Fibroblast of the conjunctiva (primary cell): ENCODE measurements around the gene RGMA.
"Not testable (repeated sequence)": the region's sequence is repeated elsewhere in the genome, so short reads cannot be mapped to it uniquely, and the experiment has no call there.

Experiments
- DNase-seq: peaks from one replicate; pipeline ENCODE4 v3.0.0-alpha.2; 2010; ENCODE audit warnings: low read depth

The RGMA gene

GRCh38 chr15:93048426-93048721 is 40.6 kb downstream of the RGMA start:
- no peak for DNase-seq

GRCh38 chr15:93047621-93048425 is 41.2 kb downstream of the RGMA start:
- DNase-seq = no peak

GRCh38 chr15:93046721-93047120 is 42.3 kb downstream of the RGMA start:
- DNase-seq = no peak

GRCh38 chr15:93046120-93046519 is 42.9 kb downstream of the RGMA start:
- no peak for DNase-seq

- DNase-seq = no peak
Measured at GRCh38 chr15:93045191-93045785, 43.7 kb downstream of the RGMA start.

GRCh38 chr15:93044301-93045190 is 44.5 kb downstream of the RGMA start:
- DNase-seq = no peak

GRCh38 chr15:93043621-93044300 is 45.2 kb downstream of the RGMA start:
- no peak for DNase-seq

- no peak for DNase-seq
Measured at GRCh38 chr15:93042691-93043378, 46.2 kb downstream of the RGMA start.

GRCh38 chr15:93042211-93042610 is 46.8 kb downstream of the RGMA start:
- DNase-seq = no peak

- no peak for DNase-seq
Measured at GRCh38 chr15:93041159-93041547, 47.9 kb downstream of the RGMA start.

GRCh38 chr15:93040288-93041158 is 48.5 kb downstream of the RGMA start:
- no peak for DNase-seq

- DNase-seq = not testable (repeated sequence)
Measured at GRCh38 chr15:93039562-93040287, 49.3 kb downstream of the RGMA start.

- no peak for DNase-seq
Measured at GRCh38 chr15:93037820-93038705, 50.9 kb downstream of the RGMA start.

GRCh38 chr15:93036951-93037819 is 51.8 kb downstream of the RGMA start:
- DNase-seq = no peak

GRCh38 chr15:93035953-93036810 is 52.8 kb downstream of the RGMA start:
- no peak for DNase-seq

- no peak for DNase-seq
Measured at GRCh38 chr15:93035092-93035915, 53.7 kb downstream of the RGMA start.
